Right cardiac atrium (tissue), 5 donors: ENCODE measurements around the gene MARS1. TPM values are rescaled to one million over a fixed set of nuclear protein-coding genes. Genes with fewer than 3 reads are reported as not detected.
"Not testable (repeated sequence)": the region's sequence is repeated elsewhere in the genome, so short reads cannot be mapped to it uniquely, and the experiment has no call there.

Experiments
- ATAC-seq, 2 donors: fragments of 200-7000 bp; cut with Tn5 transposase; one replicate each; pipeline versions ENCODE4 v1.8.0 to v1.9.1; 2020; ENCODE audit warnings: moderate library complexity in 2 of 2, mild to moderate bottlenecking in 1 of 2
- DNase-seq, 3 donors: peaks; one replicate each; pipeline ENCODE4 v3.0.0-alpha.2; 2020
- H3K27ac ChIP-seq: one replicate; pipeline ENCODE4 v1.5.1; 2013; ENCODE audit warnings: mild to moderate bottlenecking, low read length, control low read depth, moderate library complexity
- H3K27me3 ChIP-seq: one replicate; pipeline ENCODE4 v1.6.1; 2013; ENCODE audit not compliant: control insufficient read depth, insufficient read depth
- H3K4me1 ChIP-seq: one replicate; pipeline ENCODE4 v1.6.1; 2013; ENCODE audit warnings: low read length; ENCODE audit not compliant: control insufficient read depth, insufficient read depth
- H3K4me3 ChIP-seq: one replicate; pipeline ENCODE4 v1.5.1; 2013; ENCODE audit warnings: low read length, control low read depth
- H3K9me3 ChIP-seq: one replicate; pipeline ENCODE4 v1.6.1; 2013; ENCODE audit warnings: low read length; ENCODE audit not compliant: control insufficient read depth
- WGBS: extraction: QIAGEN DNeasy Blood & Tissue Kit; methylation state at CpG from one replicate; pipeline ENCODE4 v1.1.7; 2013; 5-methylcytosine and 5-hydroxymethylcytosine counted together
- intact Hi-C, 4 donors: fragments of 100-400 bp; cut with DNase I; formaldehyde crosslinking; loops; one replicate each; pipeline versions ENCODE4 v1.11.0 to v1.14.0; 2022 to 2023
- polyA plus RNA-seq: library from polyadenylated mRNA; stranded (reverse); fragments of 200-250 nt; gene quantifications from one replicate; pipeline ENCODE4 v1.2.3, GENCODE V29; 2013
- total RNA-seq, 4 donors: library from RNA; stranded (reverse); fragmentation: NEBNext Ultra II Directional; extraction: Animal tissue kit (Norgen Biotek cat#: 25700); gene quantifications; one replicate each; pipeline ENCODE4 v1.2.1, GENCODE V29; 2021
- donor health status: healthy with polysubstance abuse.
- donor health status: DM: no; HTN: yes; CAD: no.
- donor health status: DM: no; HTN: no; CAD: no.
- donor health status: DM: no; HTN: yes; CAD: no; lungs with severe emphysema.
- donor health status: DM: yes; HTN: yes; CAD: no.

Gene MARS1
- total and polyA plus RNA-seq, 5 donors: 54.9 to 89.8 (median 70.0) TPM

DNA sequence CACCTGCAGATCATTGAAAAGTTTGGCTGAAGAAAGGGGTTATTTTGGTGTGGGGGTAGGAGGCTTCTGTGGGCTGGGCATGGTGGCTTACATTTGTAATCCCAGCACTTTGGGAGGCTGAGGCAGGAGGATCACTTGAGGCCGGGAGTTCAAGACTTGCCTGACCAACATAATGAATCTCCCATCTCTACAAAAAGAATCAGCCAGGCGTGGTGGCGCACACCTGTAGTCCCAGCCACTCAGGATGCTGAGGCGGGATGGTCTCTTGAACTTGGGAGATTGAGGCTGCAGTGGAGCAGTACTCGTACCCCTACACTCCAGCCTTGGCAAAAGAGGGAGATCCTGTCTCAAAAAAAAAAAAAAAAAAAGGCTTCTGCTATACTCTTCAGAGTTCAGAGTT, 25.4 kb downstream of the MARS1 start:
- H3K27me3 ChIP-seq: no peaks in the 10 kb centered on the region

DNA sequence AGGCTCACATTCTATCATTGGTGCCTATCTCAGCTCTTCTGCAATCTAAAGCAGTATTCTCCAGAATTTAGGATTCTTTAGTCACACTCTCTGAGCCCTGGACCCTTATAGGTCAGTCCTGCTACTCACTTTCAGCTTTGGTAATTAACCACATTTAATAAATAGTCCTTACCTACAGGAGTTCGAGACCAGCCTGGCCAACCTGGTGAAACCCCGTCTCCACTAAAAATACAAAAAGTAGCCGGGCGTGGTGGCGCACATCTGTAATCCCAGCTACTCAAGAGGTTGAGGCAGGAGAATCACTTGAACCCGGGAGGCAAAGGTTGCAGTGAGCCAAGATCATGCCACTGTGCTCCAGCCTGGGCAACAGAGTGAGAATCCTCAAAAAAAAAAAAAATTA, 25.8 kb downstream of the MARS1 start:
- ATAC-seq, intact Hi-C loops, H3K27me3 ChIP-seq, H3K4me3 ChIP-seq, H3K4me1 ChIP-seq, DNase-seq, H3K27ac ChIP-seq, H3K9me3 ChIP-seq: not testable (repeated sequence)
- 94% methylated on average over 6 of the region's 6 CpGs for WGBS

More for the DNA sequence above, 25.4 kb downstream of the MARS1 start:
- Histone ChIP-seq H3K4me3 (no peak overlapping the region), H3K9me3 (no peaks in the 10 kb centered on the region), H3K4me1 (peaks cover 2% of the 10 kb centered on the region), H3K27ac (no peak overlapping the region)
- 97% methylated on average over 5 of the region's 5 CpGs for WGBS
- ATAC-seq (no peak), DNase-seq (no peak)
- intact Hi-C loops: no loop called here

DNA sequence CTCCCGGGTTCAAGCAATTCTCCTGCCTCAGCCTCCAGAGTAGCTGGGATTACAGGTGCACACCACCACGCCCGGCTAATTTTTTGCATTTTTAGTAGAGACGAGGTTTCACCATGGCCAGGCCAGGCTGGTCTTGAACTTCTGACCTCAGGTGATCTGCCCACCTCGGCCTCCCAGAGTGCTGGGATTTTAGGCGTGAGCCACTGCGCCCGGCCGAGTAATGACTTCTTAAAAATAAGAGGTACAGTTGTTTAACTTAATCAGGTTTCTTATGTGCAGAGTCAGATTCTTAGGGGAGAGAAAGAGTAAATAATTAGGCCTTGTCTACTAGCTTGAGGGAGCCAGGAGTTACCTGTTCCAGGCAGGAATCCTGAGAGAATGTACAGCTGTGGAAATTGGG, 26.4 kb downstream of the MARS1 start:
- H3K4me1 ChIP-seq, H3K9me3 ChIP-seq, H3K4me3 ChIP-seq, H3K27ac ChIP-seq, ATAC-seq, intact Hi-C loops, H3K27me3 ChIP-seq: not testable (repeated sequence)
- peak in 1 of 3 donors; percentile 17 for DNase-seq
- WGBS: 92% methylated on average over 9 of the region's 9 CpGs

DNA sequence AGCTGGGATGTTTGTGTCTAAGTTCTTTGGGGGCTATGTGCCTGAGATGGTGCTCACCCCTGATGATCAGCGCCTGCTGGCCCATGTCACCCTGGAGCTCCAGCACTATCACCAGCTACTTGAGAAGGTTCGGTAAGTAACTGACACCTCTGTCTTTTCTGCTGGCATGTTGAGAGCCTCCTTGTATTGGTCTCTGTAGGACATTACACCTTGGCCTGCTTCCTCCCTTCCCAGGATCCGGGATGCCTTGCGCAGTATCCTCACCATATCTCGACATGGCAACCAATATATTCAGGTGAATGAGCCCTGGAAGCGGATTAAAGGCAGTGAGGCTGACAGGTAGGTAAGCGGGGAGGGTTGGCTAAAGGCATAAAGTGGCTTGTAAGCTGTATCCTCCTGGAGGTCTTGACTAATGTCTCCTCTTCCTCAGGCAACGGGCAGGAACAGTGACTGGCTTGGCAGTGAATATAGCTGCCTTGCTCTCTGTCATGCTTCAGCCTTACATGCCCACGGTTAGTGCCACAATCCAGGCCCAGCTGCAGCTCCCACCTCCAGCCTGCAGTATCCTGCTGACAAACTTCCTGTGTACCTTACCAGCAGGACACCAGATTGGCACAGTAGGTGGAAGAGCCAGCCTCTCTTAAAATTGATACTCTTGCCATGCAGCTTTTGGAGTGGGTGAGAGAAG, 27.0 kb downstream of the MARS1 start:
- H3K27ac ChIP-seq: no peak overlapping the region
- DNase-seq (peak in 1 of 3 donors; percentile 14), ATAC-seq (no peak)
- intact Hi-C loops: no loop called here
- 85% methylated on average over 9 of the region's 9 CpGs for WGBS
- no peaks in the 10 kb centered on the region for H3K9me3 ChIP-seq
- H3K27me3 ChIP-seq: no peaks in the 10 kb centered on the region
- no peak overlapping the region for H3K4me3 ChIP-seq
- H3K4me1 ChIP-seq: peaks cover 2% of the 10 kb centered on the region

DNA sequence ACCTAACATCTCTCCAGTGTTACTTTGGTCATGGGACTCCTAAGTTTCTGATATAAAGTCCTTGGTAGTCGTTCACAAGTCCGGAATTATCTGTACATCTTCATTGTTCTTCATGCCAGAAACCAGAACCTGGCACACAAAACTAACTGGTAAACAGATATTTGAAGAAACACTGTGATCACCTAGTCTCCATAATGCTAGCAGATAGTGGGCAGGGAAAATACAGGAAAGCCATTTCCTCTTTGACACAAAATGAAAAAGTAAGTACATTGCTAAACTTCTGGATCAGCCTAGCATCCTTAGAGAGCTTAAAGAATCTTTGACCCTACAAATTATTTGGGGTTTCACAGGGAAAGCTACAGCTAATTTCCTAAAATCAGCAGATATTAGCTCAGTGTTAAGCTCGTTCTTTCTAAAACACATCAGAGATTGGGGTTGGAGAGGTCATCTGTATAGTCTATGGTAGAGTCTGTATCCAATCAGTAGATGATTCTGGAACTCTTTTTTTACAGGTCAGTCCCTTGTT, 27.6 kb downstream of the MARS1 start:
- WGBS: 55% methylated on average over 3 of the region's 3 CpGs

DNA sequence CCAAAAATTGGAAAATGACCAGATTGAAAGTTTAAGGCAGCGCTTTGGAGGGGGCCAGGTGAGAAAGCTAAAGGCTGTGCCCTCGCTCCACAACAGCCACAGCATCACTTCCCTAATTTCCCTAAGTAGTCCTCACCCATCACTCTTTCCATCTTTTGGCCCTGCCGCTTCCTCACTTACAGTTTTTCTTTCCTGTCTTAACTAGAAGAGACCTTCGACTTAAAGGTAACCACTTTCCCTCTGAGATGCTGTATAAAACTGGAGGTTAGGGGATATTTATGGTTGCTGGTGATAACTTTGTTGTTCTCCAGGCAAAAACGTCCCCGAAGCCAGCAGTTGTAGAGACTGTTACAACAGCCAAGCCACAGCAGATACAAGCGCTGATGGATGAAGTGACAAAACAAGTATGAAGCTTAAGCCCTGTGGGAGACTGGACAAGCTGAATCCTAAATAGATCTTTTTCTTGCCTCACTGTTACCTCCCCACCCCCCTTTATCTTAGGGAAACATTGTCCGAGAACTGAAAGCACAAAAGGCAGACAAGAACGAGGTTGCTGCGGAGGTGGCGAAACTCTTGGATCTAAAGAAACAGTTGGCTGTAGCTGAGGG, 28.2 kb downstream of the MARS1 start:
- Histone ChIP-seq H3K9me3 (no peaks in the 10 kb centered on the region), H3K27me3 (no peaks in the 10 kb centered on the region), H3K4me1 (peaks cover 2% of the 10 kb centered on the region), H3K4me3 (no peak overlapping the region), H3K27ac (no peak overlapping the region)
- no peak for ATAC-seq
- WGBS: 77% methylated on average over 11 of the region's 11 CpGs
- intact Hi-C loops: no loop called here
- no peak for DNase-seq

More for the DNA sequence above, 27.6 kb downstream of the MARS1 start:
- Histone ChIP-seq H3K4me3 (no peak overlapping the region), H3K27me3 (no peaks in the 10 kb centered on the region), H3K4me1 (peaks cover 2% of the 10 kb centered on the region), H3K9me3 (no peaks in the 10 kb centered on the region), H3K27ac (no peak overlapping the region)
- ATAC-seq (no peak), DNase-seq (no peak)
- intact Hi-C loops: no loop called here

DNA sequence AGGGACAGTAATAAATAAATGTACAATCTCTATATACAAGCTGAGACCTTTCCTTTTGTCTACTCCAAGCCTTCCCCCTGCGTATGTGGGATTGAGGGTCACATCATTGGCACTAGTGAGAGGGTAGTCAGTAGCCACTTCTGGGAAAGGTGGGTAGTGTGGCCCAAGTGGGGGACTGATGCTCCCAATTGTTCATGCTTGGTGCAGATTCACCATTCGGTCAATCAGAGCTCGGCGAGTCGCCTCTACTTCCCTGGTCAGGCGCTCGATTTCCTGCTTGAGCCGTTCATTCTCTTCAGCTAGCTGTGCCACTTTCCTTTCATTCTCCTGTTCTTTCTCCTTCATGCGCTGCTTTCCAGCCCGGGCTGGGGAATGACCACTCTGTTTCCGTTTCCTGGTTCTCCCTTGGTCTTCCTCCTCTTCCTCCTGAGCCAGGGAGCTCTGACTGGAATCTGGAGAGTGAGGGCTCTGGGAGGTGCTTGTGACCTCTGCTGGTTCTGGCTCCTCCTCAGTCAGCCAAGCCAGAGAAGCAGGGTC, 28.8 kb downstream of the MARS1 start:
- 76% methylated on average over 11 of the region's 11 CpGs for WGBS
- Histone ChIP-seq H3K9me3 (no peaks in the 10 kb centered on the region), H3K27me3 (no peaks in the 10 kb centered on the region), H3K4me3 (no peak overlapping the region), H3K27ac (no peak overlapping the region), H3K4me1 (peaks cover 7% of the 10 kb centered on the region)
- intact Hi-C loops: no loop called here
- no peak for ATAC-seq
- no peak for DNase-seq

DNA sequence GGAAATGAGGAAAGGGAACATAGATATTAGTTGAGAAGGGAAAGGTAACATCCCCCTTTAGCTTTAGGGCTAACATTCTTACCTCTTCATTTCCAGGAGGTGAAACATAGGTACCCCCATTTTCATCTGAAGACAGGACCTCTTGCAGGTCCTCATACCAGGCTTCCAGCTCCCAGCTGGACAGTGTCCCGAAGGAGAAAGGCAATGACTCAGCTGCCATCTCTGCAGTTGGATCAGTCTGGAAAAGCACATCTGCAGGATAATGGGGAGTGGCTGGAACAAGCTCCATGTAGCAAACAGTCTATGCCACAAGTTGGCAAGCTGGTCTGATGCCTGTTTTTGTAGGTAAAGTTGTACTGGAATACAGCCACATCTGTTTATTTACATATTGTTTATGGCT, 29.3 kb downstream of the MARS1 start:
- Histone ChIP-seq H3K4me1 (peaks cover 7% of the 10 kb centered on the region), H3K27me3 (no peaks in the 10 kb centered on the region), H3K9me3 (no peaks in the 10 kb centered on the region), H3K27ac (no peak overlapping the region), H3K4me3 (no peak overlapping the region)
- ATAC-seq (no peak), DNase-seq (no peak)
- WGBS: 78% methylated on average over 1 of the region's 1 CpG
- intact Hi-C loops: no loop called here

DNA sequence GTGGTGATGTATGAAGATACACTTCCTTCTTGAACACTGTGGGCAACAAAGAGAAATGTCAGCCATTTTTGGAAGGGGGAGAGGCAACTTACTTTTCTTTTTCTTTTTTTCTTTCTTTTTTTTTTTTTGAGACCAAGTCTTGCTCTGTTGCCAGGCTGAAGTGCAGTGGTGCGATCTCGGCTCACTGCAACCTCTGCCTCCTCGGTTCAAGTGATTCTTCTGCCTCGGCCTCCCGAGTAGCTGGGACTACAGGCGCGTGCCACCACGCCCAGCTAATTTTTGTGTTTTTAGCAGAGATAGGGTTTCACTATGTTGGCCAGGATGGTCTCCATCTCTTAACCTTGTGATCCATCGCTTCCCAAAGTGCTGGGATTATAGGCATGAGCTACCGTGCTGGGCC, 29.9 kb downstream of the MARS1 start:
- intact Hi-C loops, ATAC-seq, H3K27me3 ChIP-seq, DNase-seq, H3K9me3 ChIP-seq, H3K4me1 ChIP-seq: not testable (repeated sequence)
- Histone ChIP-seq H3K4me3 (peak overlapping the region; percentile 72), H3K27ac (peak overlapping the region; percentile 56)
- WGBS: 85% methylated on average over 10 of the region's 10 CpGs

DNA sequence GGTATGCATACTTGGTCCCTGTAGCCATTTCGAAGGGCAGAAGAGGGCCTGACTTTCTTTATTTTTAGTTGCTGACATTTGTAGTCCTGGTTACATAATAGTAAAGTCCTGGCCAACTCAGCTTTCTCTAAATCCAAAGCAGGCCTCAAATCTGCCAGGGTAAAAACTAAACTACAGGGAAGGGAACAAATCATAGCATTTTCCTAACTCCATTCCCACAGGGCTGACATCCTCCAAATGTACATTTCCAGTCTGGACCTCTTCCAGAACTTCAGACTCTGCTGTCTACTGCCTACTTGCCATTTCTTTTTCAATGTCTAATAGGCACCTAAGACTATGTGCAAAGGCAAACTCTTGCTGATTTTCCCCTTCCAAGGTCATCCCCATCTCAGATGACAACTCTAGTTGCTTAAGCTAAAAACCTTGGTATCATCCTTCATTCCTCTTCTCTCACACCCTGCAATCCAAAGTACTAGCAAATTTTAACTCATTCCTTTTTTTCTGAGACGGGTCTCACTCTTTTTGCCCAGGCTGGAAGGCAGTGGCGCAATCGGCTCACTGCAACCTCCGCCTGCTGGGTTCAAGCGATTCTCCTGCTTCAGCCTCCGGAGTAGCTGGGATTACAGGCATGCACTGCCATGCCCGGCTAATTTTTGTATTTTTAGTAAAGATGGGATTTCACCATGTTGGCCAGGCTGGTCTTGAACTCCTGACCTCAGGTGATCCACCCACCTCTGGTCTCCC, 30.5 kb downstream of the MARS1 start:
- Histone ChIP-seq H3K9me3 (no peaks in the 10 kb centered on the region), H3K27me3 (no peaks in the 10 kb centered on the region), H3K4me1 (peaks cover 7% of the 10 kb centered on the region), H3K4me3 (peak overlapping the region; percentile 72), H3K27ac (peak overlapping the region; percentile 56)
- 55% methylated on average over 8 of the region's 8 CpGs for WGBS
- ATAC-seq: no peak
- no peak for DNase-seq
- intact Hi-C loops: no loop called here
